GM19468 (cell line): ENCODE measurements around the gene CALHM3.

Experiments used
- ATAC-seq: cut with Tn5 transposase; IDR thresholded peaks from one replicate; pipeline ENCODE4 v1.9.1; 2021; ENCODE audit warnings: mild to moderate bottlenecking, moderate library complexity, moderate number of reproducible peaks; ENCODE audit not compliant: unreplicated experiment; ENCODE audit errors: extremely low read depth

CALHM3 gene

DNA sequence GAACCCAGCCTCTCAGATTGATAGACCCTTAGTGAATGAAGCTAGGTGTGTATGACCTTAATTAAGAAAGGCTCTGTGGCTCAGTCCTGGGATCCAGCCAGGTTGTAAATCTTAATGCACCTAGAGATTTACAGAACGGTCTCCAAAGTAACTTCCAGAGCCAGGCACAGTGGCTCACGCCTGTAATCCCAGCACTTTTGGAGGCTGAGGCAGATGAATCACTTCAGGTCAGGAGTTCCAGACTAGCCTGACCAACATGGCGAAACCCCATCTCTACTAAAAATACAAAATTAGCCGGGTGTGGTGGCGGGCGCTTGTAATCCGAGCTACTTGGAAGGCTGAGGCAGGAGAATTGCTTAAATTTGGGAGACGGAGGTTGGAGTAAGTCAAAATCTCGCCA is 51.2 kb downstream of the CALHM3 start:
- ATAC-seq, result no peak

DNA sequence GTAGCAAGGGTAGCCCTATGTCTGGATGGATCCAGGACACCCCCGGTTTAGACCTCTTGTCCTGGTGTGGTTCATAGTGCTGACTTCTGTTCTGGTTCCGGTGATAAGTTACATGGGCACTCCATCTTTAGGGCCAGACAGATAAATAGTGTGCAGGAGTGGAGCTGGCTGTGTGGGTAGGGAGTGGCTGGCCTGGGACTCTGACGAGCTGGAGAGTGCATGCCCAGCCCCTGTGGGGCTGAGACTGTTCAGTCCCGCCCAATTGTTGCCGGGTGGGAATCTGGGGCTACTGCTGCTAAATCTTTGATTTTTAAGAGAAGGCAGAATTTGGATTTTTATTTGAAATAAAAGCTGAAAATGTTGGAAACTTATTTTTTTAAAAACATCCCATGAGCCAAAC is 55.3 kb downstream of the CALHM3 start:
- no peak for ATAC-seq
